RWPE2 (cell line): ENCODE results near the gene DIDO1.

ENCODE experiments used
- ATAC-seq: fragments of 200-7000 bp; cut with Tn5 transposase; 3 replicates; pipeline ENCODE4 v1.9.1; 2021; ENCODE audit warnings: low read depth
- DNase-seq: peaks from one replicate; pipeline ENCODE4 v3.0.0-alpha.2; 2020; ENCODE audit warnings: low spot score
- H3K27ac ChIP-seq: fragments of 450-650 bp; 2 replicates; pipeline ENCODE4 v1.5.1; 2017; ENCODE audit warnings: mild to moderate bottlenecking; ENCODE audit not compliant: poor library complexity, severe bottlenecking
- H3K27me3 ChIP-seq: fragments of 250-450 bp; sonication (Bioruptor Pico); 2 replicates; pipeline ENCODE4 v1.5.1; 2021; ENCODE audit warnings: mild to moderate bottlenecking, moderate library complexity; ENCODE audit not compliant: insufficient read depth, poor library complexity, severe bottlenecking
- H3K36me3 ChIP-seq: fragments of 250-450 bp; sonication (Bioruptor Pico); 2 replicates; pipeline ENCODE4 v1.5.1; 2020; ENCODE audit warnings: low read depth, mild to moderate bottlenecking, moderate library complexity
- H3K4me1 ChIP-seq: fragments of 250-450 bp; sonication (Bioruptor Pico); 2 replicates; pipeline ENCODE4 v1.5.1; 2021; ENCODE audit warnings: mild to moderate bottlenecking, moderate library complexity; ENCODE audit not compliant: insufficient read depth, poor library complexity, severe bottlenecking
- H3K4me3 ChIP-seq: fragments of 250-450 bp; sonication (Bioruptor Pico); 2 replicates; pipeline ENCODE4 v1.5.1; 2021; ENCODE audit warnings: mild to moderate bottlenecking, moderate library complexity; ENCODE audit not compliant: severe bottlenecking
- H3K9me3 ChIP-seq: fragments of 250-450 bp; sonication (Bioruptor Pico); 2 replicates; pipeline ENCODE4 v1.5.1; 2021; ENCODE audit warnings: mild to moderate bottlenecking, moderate library complexity; ENCODE audit not compliant: severe bottlenecking
- CTCF ChIP-seq: fragments of 450-650 bp; IDR thresholded peaks from one replicate; pipeline ENCODE4 v1.5.1; 2017; ENCODE audit warnings: mild to moderate bottlenecking, moderate library complexity; ENCODE audit not compliant: poor library complexity, severe bottlenecking

Gene DIDO1

DNA sequence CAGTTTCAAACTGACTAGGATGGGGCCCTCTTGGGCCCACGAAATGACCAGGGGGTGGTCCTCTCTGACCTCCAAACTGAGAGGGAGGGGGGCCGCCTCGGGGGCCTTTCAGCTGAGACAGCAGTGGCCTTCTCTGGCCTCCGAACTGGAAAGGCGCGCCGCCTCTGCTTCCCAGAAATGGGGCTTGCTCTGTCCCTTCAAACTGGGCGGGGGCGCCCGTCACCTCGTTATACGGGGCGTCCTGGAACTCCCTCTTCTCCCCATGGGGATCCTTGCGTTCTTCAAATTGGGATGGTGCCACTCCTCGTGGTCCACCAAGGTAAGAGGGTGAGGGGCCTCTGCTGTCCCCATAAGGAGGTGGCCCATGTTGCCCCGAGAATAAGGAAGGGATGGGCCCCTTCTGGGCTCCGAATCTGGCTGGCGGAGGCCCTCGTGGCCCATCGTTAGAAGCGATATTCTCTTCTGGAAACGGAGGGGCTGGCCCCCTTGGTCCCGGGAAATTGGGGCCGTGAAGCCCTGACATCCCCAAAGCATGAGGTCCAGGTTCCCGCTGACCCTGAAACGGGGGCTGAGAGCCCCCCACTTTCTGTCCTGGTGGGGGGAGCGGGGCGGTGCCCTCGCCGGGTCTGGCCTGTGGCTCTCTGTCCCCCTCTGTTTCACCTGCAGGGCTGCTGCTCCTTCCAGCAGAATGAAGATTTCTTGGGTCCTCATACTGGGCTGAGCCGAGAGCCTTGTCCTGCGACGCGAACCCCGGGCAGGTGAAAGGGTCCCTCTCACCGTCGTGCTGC is 46.0 kb downstream of the DIDO1 start:
- Histone ChIP-seq H3K4me3 (no peak overlapping the region), H3K27ac (no peak overlapping the region), H3K9me3 (no peaks in the 10 kb centered on the region), H3K4me1 (peaks cover 6% of the 10 kb centered on the region), H3K36me3 (0 out of 2 replicates have a peak, but pooled peaks cover 4% of the 10 kb centered on the region), H3K27me3 (no peaks in the 10 kb centered on the region)
- DNase-seq (peak; percentile 90), ATAC-seq (no peak)
- no peak for TF ChIP-seq CTCF

- no peaks in the 10 kb centered on the region for H3K9me3 ChIP-seq
- H3K4me1 ChIP-seq, result peaks cover 7% of the 10 kb centered on the region
- no peak overlapping the region for H3K4me3 ChIP-seq
- ATAC-seq (no peak), DNase-seq (peak; percentile 89)
- 0 out of 2 replicates have a peak, but pooled peaks cover 4% of the 10 kb centered on the region for H3K36me3 ChIP-seq
- H3K27me3 ChIP-seq, result no peaks in the 10 kb centered on the region
- H3K27ac ChIP-seq, result no peak overlapping the region
- TF ChIP-seq CTCF, result no peak
Observed at GRCh38 chr20:62879275-62880146, 46.8 kb downstream of the DIDO1 start.

DNA sequence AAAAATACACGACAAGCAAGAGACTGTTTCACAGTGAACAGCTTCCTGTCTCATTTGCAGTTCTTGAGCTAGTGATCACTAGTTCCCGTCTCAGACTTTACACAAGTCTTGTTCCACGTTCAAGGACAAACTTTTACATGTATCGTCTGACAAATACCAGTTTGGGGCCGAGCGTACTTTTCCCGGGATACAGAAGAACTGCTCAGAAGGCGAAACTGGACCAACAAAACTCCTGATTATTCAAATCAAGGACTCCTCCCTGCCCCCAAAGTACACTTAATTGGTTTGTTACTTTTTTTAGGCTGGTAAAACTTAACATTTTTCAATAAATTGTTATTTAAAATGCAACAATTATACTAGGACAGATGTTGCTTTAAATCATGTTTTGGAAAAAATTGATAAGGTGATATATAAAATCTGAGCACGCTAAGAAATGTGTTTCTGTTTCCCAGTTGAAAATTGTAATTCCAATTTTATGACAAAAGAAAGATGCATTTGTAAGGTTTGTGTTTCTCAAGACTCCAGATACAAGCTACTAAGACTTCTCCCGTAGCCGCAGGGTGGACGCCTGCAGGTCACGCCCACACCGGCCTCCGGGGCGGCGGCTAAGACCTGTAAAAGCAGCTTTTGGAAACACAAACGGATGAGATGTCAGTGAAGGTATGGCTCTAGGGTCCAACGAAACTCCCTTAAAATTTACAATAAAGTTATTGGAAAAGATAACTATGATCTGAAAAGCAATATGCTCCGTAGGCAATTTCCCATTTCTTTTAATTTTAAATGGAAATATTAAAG is 47.9 kb downstream of the DIDO1 start:
- Histone ChIP-seq H3K4me3 (no peak overlapping the region), H3K4me1 (peaks cover 12% of the 10 kb centered on the region), H3K9me3 (no peaks in the 10 kb centered on the region), H3K27ac (no peak overlapping the region), H3K27me3 (no peaks in the 10 kb centered on the region), H3K36me3 (0 out of 2 replicates have a peak, but pooled peaks cover 4% of the 10 kb centered on the region)
- ATAC-seq (no peak), DNase-seq (no peak)
- no peak for TF ChIP-seq CTCF

DNA sequence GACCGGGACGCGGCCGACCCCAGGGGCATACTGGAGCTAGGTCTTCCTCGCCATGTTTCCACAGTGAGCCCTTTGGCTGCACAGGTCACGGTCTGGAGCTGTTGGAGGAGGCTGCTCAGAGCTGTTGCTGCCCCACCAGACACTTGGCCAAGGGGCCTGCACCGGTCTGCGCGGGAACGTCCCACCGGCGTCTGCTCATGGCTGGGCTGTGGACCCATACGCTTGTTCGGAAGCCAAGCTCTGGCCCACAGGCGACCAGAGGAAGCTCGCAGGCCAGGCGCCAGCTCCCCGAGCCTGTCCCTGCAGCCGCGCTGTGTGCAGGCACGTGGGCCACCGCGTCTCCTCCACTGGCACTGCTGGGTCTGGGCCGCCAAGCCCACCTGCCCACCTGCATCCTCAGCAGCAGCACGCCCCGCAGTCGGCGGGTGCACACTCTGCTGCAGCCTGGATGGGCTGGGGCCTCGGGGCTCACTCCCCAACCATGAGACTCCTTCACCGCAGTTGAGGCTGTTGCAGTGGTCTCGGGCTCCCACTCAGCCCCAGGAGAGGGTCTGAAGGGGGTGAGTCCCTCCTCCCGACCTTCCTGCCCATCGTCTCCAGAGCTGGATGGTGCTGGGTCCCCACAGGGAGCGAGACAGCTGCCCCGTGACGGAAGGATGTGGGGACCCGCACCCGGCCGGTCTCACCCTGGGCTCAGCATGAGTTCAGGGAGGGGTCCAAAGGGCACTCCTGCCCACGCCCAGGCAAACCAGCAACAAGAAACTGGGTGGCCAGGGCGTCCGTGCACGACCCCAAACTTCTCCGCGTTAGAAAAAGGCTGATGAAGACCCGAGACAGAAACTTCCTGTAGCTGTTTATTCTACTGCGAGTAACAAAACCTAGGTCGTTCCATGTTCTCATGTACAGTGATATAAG is 49.1 kb downstream of the DIDO1 start:
- no peaks in the 10 kb centered on the region for H3K27me3 ChIP-seq
- no peak for ATAC-seq
- DNase-seq, result peak; percentile 87
- no peak overlapping the region for H3K4me3 ChIP-seq
- 0 out of 2 replicates have a peak, but pooled peaks cover 4% of the 10 kb centered on the region for H3K36me3 ChIP-seq
- H3K27ac ChIP-seq, result no peak overlapping the region
- TF ChIP-seq CTCF, result no peak
- peaks cover 12% of the 10 kb centered on the region for H3K4me1 ChIP-seq
- no peaks in the 10 kb centered on the region for H3K9me3 ChIP-seq
